Astrocyte of the cerebellum (primary cell): ENCODE results near the gene CYP4Z1.
"Not testable (repeated sequence)": the region's sequence is repeated elsewhere in the genome, so short reads cannot be mapped to it uniquely, and the experiment has no call there.

Experiments used
- DNase-seq: peaks from one replicate; pipeline ENCODE4 v3.0.0-alpha.2; 2011; ENCODE audit warnings: low read depth
- H3K4me3 ChIP-seq: 2 replicates; pipeline ENCODE4 v1.5.1; 2011; ENCODE audit warnings: mild to moderate bottlenecking, low read depth, low read length, moderate library complexity
- CTCF ChIP-seq: IDR thresholded peaks from 2 replicates; pipeline ENCODE4 v1.5.1; 2012; ENCODE audit warnings: low read length, low read depth, moderate library complexity, mild to moderate bottlenecking; ENCODE audit errors: missing control alignments
- in situ Hi-C: cut with HindIII; loops from 2 replicates; pipeline ENCODE4 v1.10.0; 2017; ENCODE audit warnings: low sequenced_read_pairs

Gene CYP4Z1

GRCh38 chr1:47104816-47105215, 37.8 kb downstream of the CYP4Z1 start:
- H3K4me3 ChIP-seq: no peak overlapping the region
- no peak for DNase-seq
- in situ Hi-C loops: no loop called here
- TF ChIP-seq CTCF: no peak

- in situ Hi-C loops: no loop called here
- TF ChIP-seq CTCF: no peak
- H3K4me3 ChIP-seq: no peak overlapping the region
- DNase-seq: no peak
These were observed 39.8 kb downstream of the CYP4Z1 start for GRCh38 chr1:47106792-47107191.

GRCh38 chr1:47107851-47108574, 41.0 kb downstream of the CYP4Z1 start:
- peak; percentile 6 for DNase-seq
- not testable (repeated sequence) for H3K4me3 ChIP-seq

GRCh38 chr1:47109482-47109881, 42.5 kb downstream of the CYP4Z1 start:
- in situ Hi-C loops, DNase-seq, H3K4me3 ChIP-seq: not testable (repeated sequence)

More at GRCh38 chr1:47107851-47108574, 41.0 kb downstream of the CYP4Z1 start:
- in situ Hi-C loops: not testable (repeated sequence)

- no peak for TF ChIP-seq CTCF
- in situ Hi-C loops: no loop called here
- DNase-seq: no peak
These were observed 46.1 kb downstream of the CYP4Z1 start for GRCh38 chr1:47113178-47113577.

GRCh38 chr1:47121039-47121438, 54.0 kb downstream of the CYP4Z1 start:
- H3K4me3 ChIP-seq, in situ Hi-C loops, DNase-seq: not testable (repeated sequence)

More at GRCh38 chr1:47113178-47113577, 46.1 kb downstream of the CYP4Z1 start:
- H3K4me3 ChIP-seq: no peak overlapping the region

- DNase-seq, H3K4me3 ChIP-seq, in situ Hi-C loops: not testable (repeated sequence)
These were observed 57.8 kb downstream of the CYP4Z1 start for GRCh38 chr1:47124834-47125233.

- DNase-seq, in situ Hi-C loops, H3K4me3 ChIP-seq: not testable (repeated sequence)
These were observed 60.0 kb downstream of the CYP4Z1 start for GRCh38 chr1:47126997-47127396.

- DNase-seq: no peak
- H3K4me3 ChIP-seq: no peak overlapping the region
- TF ChIP-seq CTCF: no peak
- in situ Hi-C loops: no loop called here
These were observed 61.2 kb downstream of the CYP4Z1 start for GRCh38 chr1:47128221-47128620.

- H3K4me3 ChIP-seq, DNase-seq, in situ Hi-C loops: not testable (repeated sequence)
These were observed 61.8 kb downstream of the CYP4Z1 start for GRCh38 chr1:47128854-47129253.

- H3K4me3 ChIP-seq, in situ Hi-C loops, DNase-seq: not testable (repeated sequence)
These were observed 62.6 kb downstream of the CYP4Z1 start for GRCh38 chr1:47129489-47130230.

GRCh38 chr1:47132665-47133064, 65.6 kb downstream of the CYP4Z1 start:
- H3K4me3 ChIP-seq, DNase-seq, in situ Hi-C loops: not testable (repeated sequence)
